ENCODE results near the gene MYO5C. TPM values are rescaled to one million over a fixed set of nuclear protein-coding genes. Genes with fewer than 3 reads are reported as not detected.

MYO5C gene
- polyA plus RNA-seq, 2 donors, result 4.9 to 5.4 TPM

DNA sequence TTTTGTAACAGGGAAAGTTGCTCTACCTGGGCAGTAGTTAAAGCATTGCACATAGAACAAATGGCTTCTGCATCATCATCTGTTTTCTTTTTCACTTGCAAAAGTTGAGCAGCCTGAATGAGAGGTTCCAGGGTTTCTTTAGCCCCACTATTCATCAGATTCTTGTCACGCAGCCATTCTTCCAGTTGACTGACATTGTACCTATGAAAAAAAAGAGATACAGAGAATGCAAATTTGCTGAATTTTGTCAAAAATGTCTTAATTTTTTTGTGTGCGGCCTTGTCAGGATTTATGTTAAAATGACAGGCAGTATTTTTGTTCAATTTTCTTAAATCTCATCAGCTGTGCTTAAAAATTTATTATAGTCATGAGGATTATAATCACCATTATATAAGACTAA, 21.4 kb upstream of the MYO5C start:
- Histone ChIP-seq H3K27ac (ENCODE audit: low read depth in 2 of 2, low read length in 1 of 2) (no peak overlapping the region), H3K4me3 (ENCODE audit: low read depth in 1 of 2, low read length in 2 of 2) (no peak overlapping the region), H3K9me3 (ENCODE audit: control insufficient read depth in 2 of 2, insufficient read depth in 1 of 2, low read depth in 1 of 2, low read length in 1 of 2) (no peaks in the 10 kb centered on the region), H3K36me3 (ENCODE audit: control insufficient read depth in 2 of 2, insufficient read depth in 2 of 2, low read length in 1 of 2) (peaks cover 2 to 9% of the 10 kb centered on the region in 2 donors), H3K4me1 (ENCODE audit: control insufficient read depth in 2 of 2, insufficient read depth in 2 of 2, low read length in 1 of 2) (no peaks in the 10 kb centered on the region), H3K27me3 (ENCODE audit: control insufficient read depth in 1 of 2, insufficient read depth in 2 of 2, low read length in 2 of 2) (no peaks in the 10 kb centered on the region)
- WGBS, 2 donors, result 92 to 98% methylated on average over 2 of the region's 2 CpGs

DNA sequence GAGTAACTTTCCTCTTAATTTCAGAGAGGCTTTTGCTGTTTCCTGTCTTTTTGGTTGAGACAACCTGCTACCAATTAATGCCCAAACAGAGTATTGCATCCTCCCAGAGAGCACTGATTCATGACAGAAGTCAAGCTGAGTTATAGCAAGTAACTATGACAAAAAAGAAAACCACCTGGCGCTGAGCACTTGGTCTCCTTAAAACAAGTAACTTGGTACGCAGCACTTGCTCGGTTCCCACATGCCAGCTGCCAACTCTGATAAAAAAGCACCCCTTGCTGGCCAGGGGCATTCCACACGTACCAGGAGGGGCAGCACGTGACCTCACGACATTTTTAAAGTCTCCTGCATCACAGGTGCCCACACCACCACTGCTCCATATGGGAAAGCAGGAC, 13.5 kb upstream of the MYO5C start:
- Histone ChIP-seq H3K9me3 (ENCODE audit: control insufficient read depth in 2 of 2, insufficient read depth in 1 of 2, low read depth in 1 of 2, low read length in 1 of 2) (no peaks in the 10 kb centered on the region), H3K27me3 (ENCODE audit: control insufficient read depth in 1 of 2, insufficient read depth in 2 of 2, low read length in 2 of 2) (no peaks in the 10 kb centered on the region), H3K4me3 (ENCODE audit: low read depth in 1 of 2, low read length in 2 of 2) (no peak overlapping the region), H3K36me3 (ENCODE audit: control insufficient read depth in 2 of 2, insufficient read depth in 2 of 2, low read length in 1 of 2) (peaks cover 0 to 5% of the 10 kb centered on the region in 2 donors), H3K4me1 (ENCODE audit: control insufficient read depth in 2 of 2, insufficient read depth in 2 of 2, low read length in 1 of 2) (peaks cover 0 to 5% of the 10 kb centered on the region in 2 donors), H3K27ac (ENCODE audit: low read depth in 2 of 2, low read length in 1 of 2) (no peak overlapping the region)
- WGBS, 2 donors, result 86 to 89% methylated on average over 6 of the region's 6 CpGs

DNA sequence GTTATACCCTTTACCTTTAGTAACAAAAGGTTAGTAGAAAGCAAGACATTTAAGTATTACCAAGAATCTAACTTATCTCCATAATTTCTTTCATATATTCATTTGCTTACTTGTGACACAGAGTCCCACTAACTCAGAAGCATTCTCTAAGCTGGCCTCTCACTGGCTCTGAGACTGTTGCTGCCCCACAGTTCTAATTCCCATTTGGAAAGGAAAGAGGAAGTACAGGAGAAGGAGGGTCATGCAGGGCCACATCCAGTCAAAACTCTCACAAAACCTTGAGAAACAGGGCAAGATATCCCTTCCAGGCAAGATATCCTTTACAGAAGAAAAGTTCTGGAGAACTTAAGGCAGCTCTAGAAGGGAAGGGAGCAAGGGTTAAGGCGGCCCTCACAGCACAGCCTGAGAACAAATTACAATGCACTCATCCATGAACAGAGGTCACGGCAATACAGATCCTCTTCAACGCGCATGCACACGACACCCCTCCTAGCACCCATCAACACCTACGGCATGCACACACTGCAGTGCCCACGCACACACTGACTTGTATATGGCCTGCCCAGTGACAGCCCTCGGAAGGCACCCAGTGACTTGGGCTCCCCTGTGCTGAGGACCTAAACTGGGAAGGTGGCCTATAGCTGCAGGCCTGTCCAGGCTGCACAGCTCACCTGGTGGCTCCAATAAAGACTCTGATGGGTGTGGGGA, 13.0 kb upstream of the MYO5C start:
- peaks cover 0 to 5% of the 10 kb centered on the region in 2 donors for H3K36me3 ChIP-seq (ENCODE audit: control insufficient read depth in 2 of 2, insufficient read depth in 2 of 2, low read length in 1 of 2)

DNA sequence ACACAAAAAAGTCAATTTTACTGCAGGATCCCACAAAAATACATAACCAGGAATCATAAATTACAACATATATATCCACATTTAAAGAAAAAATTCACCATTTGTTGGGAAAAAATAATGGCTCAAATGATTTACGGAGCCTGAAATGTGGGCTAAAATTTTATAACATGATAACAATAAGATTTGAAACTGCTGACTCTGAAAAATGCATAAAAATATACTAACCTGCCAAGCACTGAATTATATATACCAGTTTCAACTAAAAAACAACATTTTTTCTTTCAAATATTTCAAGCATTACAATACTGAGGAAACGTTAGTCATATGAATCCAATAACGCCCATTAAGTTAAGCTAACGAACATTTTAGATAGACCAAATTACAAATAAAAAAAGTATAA, 12.2 kb upstream of the MYO5C start:
- no peaks in the 10 kb centered on the region for H3K9me3 ChIP-seq (ENCODE audit: control insufficient read depth in 2 of 2, insufficient read depth in 1 of 2, low read depth in 1 of 2, low read length in 1 of 2)
- no peaks in the 10 kb centered on the region for H3K27me3 ChIP-seq (ENCODE audit: control insufficient read depth in 1 of 2, insufficient read depth in 2 of 2, low read length in 2 of 2)
- H3K36me3 ChIP-seq (ENCODE audit: control insufficient read depth in 2 of 2, insufficient read depth in 2 of 2, low read length in 1 of 2), result peaks cover 0 to 5% of the 10 kb centered on the region in 2 donors
- H3K4me3 ChIP-seq (ENCODE audit: low read depth in 1 of 2, low read length in 2 of 2), result no peak overlapping the region
- peaks cover 0 to 5% of the 10 kb centered on the region in 2 donors for H3K4me1 ChIP-seq (ENCODE audit: control insufficient read depth in 2 of 2, insufficient read depth in 2 of 2, low read length in 1 of 2)
- no peak overlapping the region for H3K27ac ChIP-seq (ENCODE audit: low read depth in 2 of 2, low read length in 1 of 2)
- WGBS, 2 donors, result 95 to 96% methylated on average over 4 of the region's 4 CpGs

More for the DNA sequence above, 13.0 kb upstream of the MYO5C start:
- peaks cover 0 to 5% of the 10 kb centered on the region in 2 donors for H3K4me1 ChIP-seq (ENCODE audit: control insufficient read depth in 2 of 2, insufficient read depth in 2 of 2, low read length in 1 of 2)
- no peak overlapping the region for H3K27ac ChIP-seq (ENCODE audit: low read depth in 2 of 2, low read length in 1 of 2)
- no peak overlapping the region for H3K4me3 ChIP-seq (ENCODE audit: low read depth in 1 of 2, low read length in 2 of 2)
- 81 to 82% methylated on average over 8 of the region's 8 CpGs for WGBS, 2 donors
- H3K9me3 ChIP-seq (ENCODE audit: control insufficient read depth in 2 of 2, insufficient read depth in 1 of 2, low read depth in 1 of 2, low read length in 1 of 2), result no peaks in the 10 kb centered on the region
- H3K27me3 ChIP-seq (ENCODE audit: control insufficient read depth in 1 of 2, insufficient read depth in 2 of 2, low read length in 2 of 2), result no peaks in the 10 kb centered on the region

DNA sequence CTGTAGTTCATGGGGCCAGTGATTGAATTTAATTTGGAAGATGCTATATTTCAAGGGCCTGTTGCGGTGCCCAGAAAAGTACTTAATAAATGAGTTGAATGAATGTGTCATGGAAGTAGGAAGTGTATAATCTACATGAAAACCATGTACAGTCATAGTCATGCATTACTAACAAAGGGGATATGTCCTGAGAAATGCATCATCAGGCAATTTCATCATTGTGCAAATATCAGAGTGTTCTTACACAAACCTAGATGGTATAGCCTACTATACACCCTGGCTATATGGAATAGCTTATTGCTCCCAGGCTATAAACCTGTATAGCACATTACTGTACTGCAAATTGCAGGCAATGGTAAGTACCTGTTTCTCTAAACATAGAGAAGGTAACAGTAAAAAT, 10.7 kb upstream of the MYO5C start:
- Histone ChIP-seq H3K4me1 (ENCODE audit: control insufficient read depth in 2 of 2, insufficient read depth in 2 of 2, low read length in 1 of 2) (peaks cover 0 to 5% of the 10 kb centered on the region in 2 donors), H3K27ac (ENCODE audit: low read depth in 2 of 2, low read length in 1 of 2) (no peak overlapping the region), H3K4me3 (ENCODE audit: low read depth in 1 of 2, low read length in 2 of 2) (no peak overlapping the region), H3K27me3 (ENCODE audit: control insufficient read depth in 1 of 2, insufficient read depth in 2 of 2, low read length in 2 of 2) (no peaks in the 10 kb centered on the region), H3K36me3 (ENCODE audit: control insufficient read depth in 2 of 2, insufficient read depth in 2 of 2, low read length in 1 of 2) (peaks cover 0 to 5% of the 10 kb centered on the region in 2 donors), H3K9me3 (ENCODE audit: control insufficient read depth in 2 of 2, insufficient read depth in 1 of 2, low read depth in 1 of 2, low read length in 1 of 2) (no peaks in the 10 kb centered on the region)
- 46 to 78% methylated on average over 1 of the region's 1 CpG for WGBS, 2 donors

DNA sequence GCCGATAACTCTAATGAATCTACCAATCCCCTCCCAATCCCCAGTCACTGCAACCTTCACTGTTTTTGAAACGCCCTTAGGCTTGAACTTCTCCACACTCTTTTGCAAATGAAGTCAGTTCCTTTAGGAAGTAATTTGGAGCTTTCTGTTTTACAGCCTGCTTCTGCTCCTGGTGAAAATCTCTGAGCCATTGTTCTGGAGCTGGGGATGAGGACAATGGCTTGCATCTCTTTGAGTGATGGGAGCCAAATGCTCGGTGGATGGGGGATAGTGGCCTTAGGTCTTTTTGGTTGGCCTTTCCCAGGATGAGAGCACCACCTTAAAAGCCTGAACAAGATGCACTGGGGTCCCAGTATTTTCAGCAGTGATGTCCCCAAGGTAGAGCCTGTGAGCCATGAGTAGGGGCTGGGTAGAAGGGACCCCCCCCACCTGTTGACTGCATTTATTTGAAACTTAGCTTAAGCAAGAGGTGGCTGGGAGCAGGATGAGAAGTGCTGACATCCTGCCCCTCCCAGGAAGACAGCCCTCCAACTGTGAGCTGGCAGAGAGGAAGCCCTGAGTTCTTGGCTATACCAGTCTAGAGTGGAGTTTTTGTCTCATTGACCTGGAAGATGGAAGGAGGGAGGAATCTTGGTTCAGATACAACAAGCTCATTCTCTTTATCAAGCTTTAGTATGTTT, 7.6 kb upstream of the MYO5C start:
- Histone ChIP-seq H3K27ac (ENCODE audit: low read depth in 2 of 2, low read length in 1 of 2) (no peak overlapping the region), H3K9me3 (ENCODE audit: control insufficient read depth in 2 of 2, insufficient read depth in 1 of 2, low read depth in 1 of 2, low read length in 1 of 2) (no peaks in the 10 kb centered on the region), H3K4me3 (ENCODE audit: low read depth in 1 of 2, low read length in 2 of 2) (no peak overlapping the region), H3K36me3 (ENCODE audit: control insufficient read depth in 2 of 2, insufficient read depth in 2 of 2, low read length in 1 of 2) (no peaks in the 10 kb centered on the region), H3K27me3 (ENCODE audit: control insufficient read depth in 1 of 2, insufficient read depth in 2 of 2, low read length in 2 of 2) (no peaks in the 10 kb centered on the region), H3K4me1 (ENCODE audit: control insufficient read depth in 2 of 2, insufficient read depth in 2 of 2, low read length in 1 of 2) (no peaks in the 10 kb centered on the region)
- 68 to 71% methylated on average over 3 of the region's 3 CpGs for WGBS, 2 donors

DNA sequence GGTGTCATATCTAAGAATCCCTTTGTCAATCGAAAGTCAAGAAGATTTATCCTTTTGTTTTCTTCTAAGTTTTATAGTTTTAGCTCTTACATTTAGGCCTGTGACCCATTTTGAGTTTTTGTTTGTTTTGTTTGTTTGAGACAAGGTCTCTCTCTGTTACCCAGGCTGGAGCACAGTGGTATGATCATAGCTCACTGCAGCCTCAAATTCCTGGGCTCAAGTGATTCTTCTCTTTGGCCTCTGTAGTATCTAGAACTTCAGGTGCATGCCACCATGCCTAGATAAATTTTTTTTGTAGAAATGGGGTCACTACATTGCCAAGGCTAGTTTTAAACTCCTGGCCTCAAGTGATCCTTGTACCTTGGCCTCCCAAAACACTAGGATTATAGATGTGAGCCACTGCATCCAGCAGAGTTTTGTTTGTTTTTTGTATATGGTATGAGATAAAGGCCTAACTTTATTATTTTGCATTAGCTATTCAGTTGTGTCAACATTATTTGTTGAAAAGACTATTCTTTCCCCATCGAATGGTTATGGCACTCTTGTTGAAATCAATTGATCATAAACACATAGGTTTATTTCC, 5.8 kb upstream of the MYO5C start:
- H3K27me3 ChIP-seq (ENCODE audit: control insufficient read depth in 1 of 2, insufficient read depth in 2 of 2, low read length in 2 of 2), result no peaks in the 10 kb centered on the region
- H3K27ac ChIP-seq (ENCODE audit: low read depth in 2 of 2, low read length in 1 of 2), result no peak overlapping the region
- H3K4me3 ChIP-seq (ENCODE audit: low read depth in 1 of 2, low read length in 2 of 2), result no peak overlapping the region
- H3K36me3 ChIP-seq (ENCODE audit: control insufficient read depth in 2 of 2, insufficient read depth in 2 of 2, low read length in 1 of 2), result no peaks in the 10 kb centered on the region
- no peaks in the 10 kb centered on the region for H3K4me1 ChIP-seq (ENCODE audit: control insufficient read depth in 2 of 2, insufficient read depth in 2 of 2, low read length in 1 of 2)
- 86% methylated on average over 2 of the region's 2 CpGs for WGBS, 2 donors
- H3K9me3 ChIP-seq (ENCODE audit: control insufficient read depth in 2 of 2, insufficient read depth in 1 of 2, low read depth in 1 of 2, low read length in 1 of 2), result no peaks in the 10 kb centered on the region

DNA sequence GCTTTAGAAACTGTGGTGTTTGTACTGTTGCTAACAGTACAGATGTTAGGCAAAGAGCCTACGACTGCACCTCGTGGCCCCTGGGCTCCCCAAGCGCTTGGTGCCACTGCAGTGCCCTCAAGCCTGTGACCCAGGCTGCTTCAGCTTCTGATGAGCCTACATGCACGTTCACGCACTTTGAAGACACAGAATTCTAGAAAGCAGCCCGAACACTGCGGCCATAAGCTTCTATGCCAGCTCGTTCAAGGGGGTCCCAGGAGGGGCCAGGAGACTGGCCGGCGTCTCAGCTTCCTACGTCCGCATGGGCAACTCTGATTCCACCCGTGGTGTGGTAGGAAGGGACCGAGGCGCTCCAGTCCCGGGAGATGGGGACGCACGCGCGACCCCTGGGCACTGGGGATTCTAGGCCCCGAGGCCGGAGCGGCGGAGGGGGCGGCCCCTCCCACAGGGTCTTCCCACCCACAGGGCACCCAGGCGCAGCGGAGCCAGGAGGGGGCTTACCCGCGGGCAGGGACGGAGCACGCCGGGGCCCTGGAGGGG, 653 bp downstream of the MYO5C start:
- Histone ChIP-seq H3K9me3 (ENCODE audit: control insufficient read depth in 2 of 2, insufficient read depth in 1 of 2, low read depth in 1 of 2, low read length in 1 of 2) (no peaks in the 10 kb centered on the region), H3K27me3 (ENCODE audit: control insufficient read depth in 1 of 2, insufficient read depth in 2 of 2, low read length in 2 of 2) (no peaks in the 10 kb centered on the region), H3K27ac (ENCODE audit: low read depth in 2 of 2, low read length in 1 of 2) (peak overlapping the region; percentile 72 to 74), H3K4me1 (ENCODE audit: control insufficient read depth in 2 of 2, insufficient read depth in 2 of 2, low read length in 1 of 2) (peaks cover 3 to 10% of the 10 kb centered on the region in 2 donors), H3K36me3 (ENCODE audit: control insufficient read depth in 2 of 2, insufficient read depth in 2 of 2, low read length in 1 of 2) (no peaks in the 10 kb centered on the region), H3K4me3 (ENCODE audit: low read depth in 1 of 2, low read length in 2 of 2) (peak overlapping the region; percentile 72 to 84)
- WGBS, 2 donors, result 4 to 7% methylated on average over 27 to 32 of the region's 32 CpGs

DNA sequence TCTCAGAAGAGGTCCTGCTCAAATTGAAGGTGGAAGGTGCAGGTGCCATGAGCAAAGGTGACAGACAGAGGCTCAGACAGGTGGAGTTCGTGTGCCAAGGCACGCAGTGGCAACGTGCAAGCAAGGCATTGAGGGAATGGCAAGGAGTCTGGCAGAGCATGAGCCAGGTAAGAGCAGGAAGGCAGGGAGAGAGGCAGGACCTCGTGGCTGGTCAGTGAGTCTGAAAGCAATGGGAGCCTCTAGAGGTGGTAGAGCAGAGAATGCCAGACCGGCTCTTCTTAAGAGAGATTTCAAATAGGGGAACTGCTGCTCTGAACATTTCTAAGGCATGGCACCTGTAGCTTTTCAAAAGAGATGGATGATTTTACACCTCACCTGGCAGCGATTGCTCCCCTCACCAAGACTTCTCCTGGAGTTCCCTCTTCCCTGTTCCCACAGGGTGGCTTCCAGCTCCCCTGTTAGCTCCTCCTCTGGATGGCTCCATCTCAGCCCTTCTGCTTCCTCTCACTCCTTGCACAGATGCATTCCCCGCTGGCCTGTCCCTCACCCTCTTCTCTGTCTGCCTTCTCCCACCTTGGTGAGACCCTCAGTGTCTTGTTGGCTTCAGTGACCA, 2.7 kb downstream of the MYO5C start:
- 73 to 75% methylated on average over 7 of the region's 7 CpGs for WGBS, 2 donors
- Histone ChIP-seq H3K27me3 (ENCODE audit: control insufficient read depth in 1 of 2, insufficient read depth in 2 of 2, low read length in 2 of 2) (no peaks in the 10 kb centered on the region), H3K9me3 (ENCODE audit: control insufficient read depth in 2 of 2, insufficient read depth in 1 of 2, low read depth in 1 of 2, low read length in 1 of 2) (no peaks in the 10 kb centered on the region), H3K4me1 (ENCODE audit: control insufficient read depth in 2 of 2, insufficient read depth in 2 of 2, low read length in 1 of 2) (peaks cover 10 to 24% of the 10 kb centered on the region in 2 donors), H3K36me3 (ENCODE audit: control insufficient read depth in 2 of 2, insufficient read depth in 2 of 2, low read length in 1 of 2) (no peaks in the 10 kb centered on the region), H3K4me3 (ENCODE audit: low read depth in 1 of 2, low read length in 2 of 2) (no peak overlapping the region), H3K27ac (ENCODE audit: low read depth in 2 of 2, low read length in 1 of 2) (no peak overlapping the region)

Measured in esophagus (tissue), 2 donors.